Measurements from ENCODE around the gene KRTAP1-5. TPM values are rescaled to one million over a fixed set of nuclear protein-coding genes. Genes with fewer than 3 reads are reported as not detected.

The KRTAP1-5 gene
- total RNA-seq, 2 donors from 2014 or later, result not detected

DNA sequence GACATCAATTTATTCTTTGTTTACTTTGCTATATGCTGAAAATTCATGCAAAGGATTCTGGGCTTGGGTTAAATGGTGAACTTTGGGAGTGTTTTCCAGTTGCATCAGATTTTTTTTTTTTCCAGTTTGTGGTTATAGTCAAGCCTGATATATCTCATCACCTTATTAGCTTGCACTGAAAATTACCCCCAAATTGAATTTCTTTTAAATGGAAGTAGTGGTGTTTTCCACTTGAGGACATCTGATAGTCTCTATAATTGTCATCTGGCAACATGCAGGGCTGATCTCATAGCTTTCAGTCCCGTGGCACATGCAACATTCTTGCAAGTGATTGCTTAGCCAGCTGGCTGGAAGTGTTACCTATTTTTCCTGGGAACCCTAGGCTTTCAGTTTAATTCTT, 13.4 kb downstream of the KRTAP1-5 start:
- no peaks in the 10 kb centered on the region for H3K9me3 ChIP-seq (ENCODE audit: control insufficient read depth, low read length)
- no peak overlapping the region for H3K4me3 ChIP-seq (ENCODE audit: low read length)
- DNase-seq, result no peak
- Mint-ChIP-seq H3K27me3 (ENCODE audit: insufficient read depth) (no peaks in the 10 kb centered on the region), H3K27ac (no peak overlapping the region), H3K4me1 (peaks cover 23% of the 10 kb centered on the region), H3K9me3 (no peaks in the 10 kb centered on the region), H3K36me3 (ENCODE audit: low read depth) (no peaks in the 10 kb centered on the region), H3K4me3 (no peak overlapping the region)
- H3K36me3 ChIP-seq (ENCODE audit: control insufficient read depth, insufficient read depth, low read length), result no peaks in the 10 kb centered on the region
- TF ChIP-seq, protein P1, sequence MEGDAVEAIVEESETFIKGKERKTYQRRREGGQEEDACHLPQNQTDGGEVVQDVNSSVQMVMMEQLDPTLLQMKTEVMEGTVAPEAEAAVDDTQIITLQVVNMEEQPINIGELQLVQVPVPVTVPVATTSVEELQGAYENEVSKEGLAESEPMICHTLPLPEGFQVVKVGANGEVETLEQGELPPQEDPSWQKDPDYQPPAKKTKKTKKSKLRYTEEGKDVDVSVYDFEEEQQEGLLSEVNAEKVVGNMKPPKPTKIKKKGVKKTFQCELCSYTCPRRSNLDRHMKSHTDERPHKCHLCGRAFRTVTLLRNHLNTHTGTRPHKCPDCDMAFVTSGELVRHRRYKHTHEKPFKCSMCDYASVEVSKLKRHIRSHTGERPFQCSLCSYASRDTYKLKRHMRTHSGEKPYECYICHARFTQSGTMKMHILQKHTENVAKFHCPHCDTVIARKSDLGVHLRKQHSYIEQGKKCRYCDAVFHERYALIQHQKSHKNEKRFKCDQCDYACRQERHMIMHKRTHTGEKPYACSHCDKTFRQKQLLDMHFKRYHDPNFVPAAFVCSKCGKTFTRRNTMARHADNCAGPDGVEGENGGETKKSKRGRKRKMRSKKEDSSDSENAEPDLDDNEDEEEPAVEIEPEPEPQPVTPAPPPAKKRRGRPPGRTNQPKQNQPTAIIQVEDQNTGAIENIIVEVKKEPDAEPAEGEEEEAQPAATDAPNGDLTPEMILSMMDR (conservative IDR thresholded peaks at IDR 0.05), result no peak
- H3K9ac ChIP-seq (ENCODE audit: extremely low read depth, low read length, poor library complexity, severe bottlenecking), result no peak overlapping the region
- WGBS, 2 experiments (ENCODE audit: insufficient coverage in 1 of 2, insufficient read length in 1 of 2), result 80 to 90% methylated on average over 1 of the region's 1 CpG
- no peak overlapping the region for H3K27ac ChIP-seq (ENCODE audit: low read depth, low read length)
- H3K27me3 ChIP-seq (ENCODE audit: control insufficient read depth, insufficient read depth, low read length, poor library complexity, severe bottlenecking), result no peaks in the 10 kb centered on the region
- H3K4me1 ChIP-seq (ENCODE audit: control insufficient read depth, insufficient read depth, low read length), result peaks cover 6% of the 10 kb centered on the region

DNA sequence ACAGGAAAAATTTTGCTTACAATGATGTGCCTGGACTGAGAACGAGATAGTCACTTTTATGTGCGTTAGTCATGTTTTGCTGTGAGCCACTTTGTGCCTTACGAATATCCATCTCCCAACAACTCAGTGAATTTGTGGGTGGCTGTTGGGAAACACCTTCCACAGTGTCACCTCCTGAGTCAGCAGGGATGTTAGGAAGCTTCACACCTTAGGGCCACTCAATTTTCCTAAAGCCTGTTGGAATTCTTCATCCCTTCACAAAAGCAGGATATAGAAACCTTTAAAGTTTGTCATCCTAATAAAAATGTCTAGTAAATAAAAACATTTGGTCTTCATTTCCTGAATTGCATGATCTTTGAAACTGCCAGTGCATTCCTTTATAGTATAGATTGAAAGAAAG, 13.8 kb downstream of the KRTAP1-5 start:
- Histone ChIP-seq H3K4me3 (ENCODE audit: low read length) (no peak overlapping the region), H3K27me3 (ENCODE audit: control insufficient read depth, insufficient read depth, low read length, poor library complexity, severe bottlenecking) (no peaks in the 10 kb centered on the region), H3K4me1 (ENCODE audit: control insufficient read depth, insufficient read depth, low read length) (peaks cover 8% of the 10 kb centered on the region), H3K9me3 (ENCODE audit: control insufficient read depth, low read length) (no peaks in the 10 kb centered on the region), H3K9ac (ENCODE audit: extremely low read depth, low read length, poor library complexity, severe bottlenecking) (no peak overlapping the region), H3K36me3 (ENCODE audit: control insufficient read depth, insufficient read depth, low read length) (no peaks in the 10 kb centered on the region), H3K27ac (ENCODE audit: low read depth, low read length) (no peak overlapping the region)
- H3K27me3 Mint-ChIP-seq (ENCODE audit: insufficient read depth), result no peaks in the 10 kb centered on the region
- 96 to 100% methylated on average over 1 to 3 of the region's 3 CpGs for WGBS, 2 experiments (ENCODE audit: insufficient coverage in 1 of 2, insufficient read length in 1 of 2)
- no peaks in the 10 kb centered on the region for H3K36me3 Mint-ChIP-seq (ENCODE audit: low read depth)
- no peak overlapping the region for H3K4me3 Mint-ChIP-seq
- no peak for DNase-seq
- TF ChIP-seq, protein P1 (conservative IDR thresholded peaks at IDR 0.05), result no peak
- no peak overlapping the region for H3K27ac Mint-ChIP-seq
- H3K4me1 Mint-ChIP-seq, result peaks cover 21% of the 10 kb centered on the region
- no peaks in the 10 kb centered on the region for H3K9me3 Mint-ChIP-seq

DNA sequence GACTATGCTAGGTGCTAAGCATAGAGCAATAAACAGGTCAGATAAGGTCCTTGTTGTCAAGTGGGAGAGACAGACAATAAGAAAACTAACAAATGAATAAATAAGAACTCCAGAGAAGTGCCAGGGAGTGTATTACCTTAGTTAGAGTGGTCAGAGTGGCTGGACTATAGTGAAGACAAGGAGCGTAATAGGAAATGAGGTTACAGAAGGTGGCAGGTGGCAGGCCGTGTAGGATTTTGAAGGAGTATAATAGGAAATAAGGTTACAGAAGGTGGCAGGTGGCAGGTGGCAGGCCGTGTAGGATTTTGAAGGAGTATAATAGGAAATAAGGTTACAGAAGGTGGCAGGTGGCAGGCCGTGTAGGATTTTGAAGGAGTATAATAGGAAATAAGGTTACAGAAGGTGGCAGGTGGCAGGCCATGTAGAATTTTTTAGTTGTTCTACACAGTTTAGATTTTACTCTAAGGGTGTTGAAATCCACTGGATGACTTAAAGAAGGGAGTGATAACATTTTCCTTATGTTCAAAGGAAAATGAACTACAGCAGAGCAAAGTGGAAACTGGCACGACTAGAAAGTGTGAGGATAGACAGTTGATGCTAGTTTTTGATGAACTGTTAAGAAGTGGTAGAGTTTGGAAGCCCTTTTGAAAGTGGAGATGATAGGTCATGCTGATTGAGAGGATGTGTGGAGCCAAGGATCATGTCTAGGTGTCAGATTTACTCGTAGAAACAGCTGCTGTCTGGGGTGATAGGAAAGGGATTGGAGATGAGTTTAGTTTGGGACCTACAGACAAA, 14.5 kb downstream of the KRTAP1-5 start:
- Histone ChIP-seq H3K9ac (ENCODE audit: extremely low read depth, low read length, poor library complexity, severe bottlenecking) (no peak overlapping the region), H3K4me3 (ENCODE audit: low read length) (no peak overlapping the region), H3K36me3 (ENCODE audit: control insufficient read depth, insufficient read depth, low read length) (no peaks in the 10 kb centered on the region), H3K27me3 (ENCODE audit: control insufficient read depth, insufficient read depth, low read length, poor library complexity, severe bottlenecking) (no peaks in the 10 kb centered on the region), H3K4me1 (ENCODE audit: control insufficient read depth, insufficient read depth, low read length) (peaks cover 8% of the 10 kb centered on the region), H3K27ac (ENCODE audit: low read depth, low read length) (no peak overlapping the region), H3K9me3 (ENCODE audit: control insufficient read depth, low read length) (no peaks in the 10 kb centered on the region)
- H3K4me1 Mint-ChIP-seq, result peaks cover 21% of the 10 kb centered on the region
- no peak for DNase-seq
- TF ChIP-seq, protein P1 (conservative IDR thresholded peaks at IDR 0.05), result no peak
- H3K36me3 Mint-ChIP-seq (ENCODE audit: low read depth), result no peaks in the 10 kb centered on the region
- no peak overlapping the region for H3K4me3 Mint-ChIP-seq
- no peaks in the 10 kb centered on the region for H3K9me3 Mint-ChIP-seq
- WGBS, 2 experiments (ENCODE audit: insufficient coverage in 1 of 2, insufficient read length in 1 of 2), result 89 to 100% methylated on average over 5 to 6 of the region's 6 CpGs
- H3K27me3 Mint-ChIP-seq (ENCODE audit: insufficient read depth), result no peaks in the 10 kb centered on the region
- no peak overlapping the region for H3K27ac Mint-ChIP-seq

Measured in endodermal cell (in vitro differentiated cells).